HG02840 (cell line): ENCODE data around the gene SLC24A1.

Experiments
- ATAC-seq: cut with Tn5 transposase; IDR thresholded peaks from one replicate; pipeline ENCODE4 v1.9.1; 2021; ENCODE audit warnings: mild to moderate bottlenecking, moderate library complexity, moderate number of reproducible peaks; ENCODE audit not compliant: unreplicated experiment, low FRiP score

Gene SLC24A1

GRCh38 chr15:65651042-65651322 lies 29.2 kb downstream of the SLC24A1 start:
- no peak for ATAC-seq

- no peak for ATAC-seq
These were observed 30.4 kb downstream of the SLC24A1 start for GRCh38 chr15:65651831-65652749.

GRCh38 chr15:65653341-65653740 lies 31.6 kb downstream of the SLC24A1 start:
- ATAC-seq = no peak

GRCh38 chr15:65653801-65654521 lies 32.2 kb downstream of the SLC24A1 start:
- ATAC-seq = no peak

- no peak for ATAC-seq
These were observed 33.3 kb downstream of the SLC24A1 start for GRCh38 chr15:65655026-65655425.

GRCh38 chr15:65655457-65655856 lies 33.7 kb downstream of the SLC24A1 start:
- no peak for ATAC-seq

GRCh38 chr15:65659502-65660052 lies 37.8 kb downstream of the SLC24A1 start:
- ATAC-seq = no peak

- no peak for ATAC-seq
These were observed 39.2 kb downstream of the SLC24A1 start for GRCh38 chr15:65660927-65661326.

GRCh38 chr15:65663521-65663920 lies 41.8 kb downstream of the SLC24A1 start:
- ATAC-seq = no peak

- ATAC-seq = no peak
These were observed 44.5 kb downstream of the SLC24A1 start for GRCh38 chr15:65666257-65666656.

- no peak for ATAC-seq
These were observed 53.8 kb downstream of the SLC24A1 start for GRCh38 chr15:65675551-65675950.

GRCh38 chr15:65676123-65676522 lies 54.4 kb downstream of the SLC24A1 start:
- no peak for ATAC-seq

GRCh38 chr15:65680544-65680943 lies 58.8 kb downstream of the SLC24A1 start:
- no peak for ATAC-seq

GRCh38 chr15:65682404-65682911 lies 60.7 kb downstream of the SLC24A1 start:
- ATAC-seq = no peak

GRCh38 chr15:65688462-65688861 lies 66.7 kb downstream of the SLC24A1 start:
- ATAC-seq = no peak

- no peak for ATAC-seq
These were observed 68.4 kb downstream of the SLC24A1 start for GRCh38 chr15:65690173-65690572.

GRCh38 chr15:65690778-65691177 lies 69.0 kb downstream of the SLC24A1 start:
- no peak for ATAC-seq

GRCh38 chr15:65695081-65695480 lies 73.3 kb downstream of the SLC24A1 start:
- no peak for ATAC-seq
